HL-60/S4 treated with phorbol 12-myristate 13-acetate at 8.2 ng/mL for 4 days and 3 days (cell line): Measurements from ENCODE around the gene P2RX2.
"Not testable (repeated sequence)": the region's sequence is repeated elsewhere in the genome, so short reads cannot be mapped to it uniquely, and the experiment has no call there.

Experiments used
- in situ Hi-C: fragments of 300-500 bp; cut with MboI; formaldehyde crosslinking; loops from 2 replicates; pipeline ENCODE4 v1.15.0; 2022; ENCODE audit warnings: low sequenced_read_pairs

The P2RX2 gene

DNA sequence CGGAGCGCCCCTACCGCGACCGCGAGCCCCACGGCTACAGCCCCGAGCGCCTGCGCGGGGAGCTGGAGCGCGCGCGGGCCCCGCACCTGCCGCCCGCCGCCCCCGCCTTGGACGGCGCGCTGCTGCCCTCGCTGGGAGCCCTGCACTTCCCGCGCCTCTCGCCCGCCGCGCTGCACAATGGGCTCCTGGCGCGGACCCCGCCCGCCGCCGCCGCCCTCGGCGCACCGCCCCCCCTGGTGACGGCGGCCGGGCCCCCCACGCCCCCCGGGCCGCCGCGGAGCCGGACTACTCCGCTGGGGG is 35.2 kb upstream of the P2RX2 start:
- in situ Hi-C loops, result no loop called here

DNA sequence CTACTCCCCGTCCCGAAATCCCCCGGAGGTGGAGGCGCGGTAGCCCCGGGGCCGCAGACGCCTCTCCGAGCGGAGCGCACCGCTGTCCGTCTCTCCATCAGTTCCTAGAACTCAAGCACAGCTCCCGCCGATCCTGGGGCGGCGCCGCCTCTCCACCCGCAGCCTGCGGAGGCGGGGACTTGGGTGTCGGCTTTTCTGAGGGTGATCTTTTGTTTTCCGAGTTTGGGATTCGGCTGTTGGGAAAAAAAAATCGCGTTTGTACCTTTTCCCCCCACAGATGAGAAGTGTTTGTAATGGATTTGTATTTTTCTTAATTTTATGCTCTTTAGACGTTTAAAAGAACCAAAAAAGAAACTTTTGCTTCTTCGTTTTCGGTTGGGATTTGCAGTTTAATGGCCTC is 34.8 kb upstream of the P2RX2 start:
- in situ Hi-C loops, result no loop called here

DNA sequence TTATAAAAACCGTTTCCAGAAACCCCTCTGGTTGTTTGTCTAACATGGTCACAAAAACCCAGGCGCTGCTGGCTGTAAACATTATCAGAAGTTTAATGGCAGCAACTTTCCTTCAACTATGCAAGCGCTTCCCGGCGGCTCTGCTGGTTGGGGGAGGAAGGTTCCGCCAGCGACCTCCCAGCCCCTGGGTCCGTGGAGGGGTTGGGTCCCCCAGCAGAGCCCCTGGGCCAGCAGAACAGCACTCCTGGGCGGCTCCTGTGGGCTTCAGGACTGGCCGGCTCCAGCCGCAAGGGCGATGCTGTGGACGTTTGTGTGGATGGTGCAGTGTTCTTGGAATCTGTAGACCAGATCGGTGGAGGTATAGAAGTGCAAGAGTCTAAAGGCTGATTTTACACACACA is 34.1 kb upstream of the P2RX2 start:
- in situ Hi-C loops, result no loop called here

DNA sequence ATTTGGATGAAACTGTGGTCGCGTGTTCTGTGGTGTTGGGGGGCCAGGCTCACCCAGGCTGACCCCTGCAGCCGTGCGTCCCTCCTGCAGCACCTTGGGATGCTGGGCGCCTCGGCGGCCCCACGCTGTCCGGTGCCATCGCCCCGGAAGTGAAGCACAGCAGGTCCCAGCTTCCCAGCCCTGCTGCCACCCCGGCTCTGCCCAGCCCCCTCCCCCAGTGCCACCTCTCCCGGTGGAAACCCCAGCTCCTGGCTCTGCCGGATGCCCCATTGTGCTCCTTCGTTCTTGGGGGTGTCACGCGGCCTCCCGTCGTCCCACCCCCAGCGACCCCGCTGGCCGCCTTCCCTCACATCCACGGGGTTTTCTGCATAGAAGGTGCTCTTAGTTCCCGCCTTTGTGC is 33.4 kb upstream of the P2RX2 start:
- in situ Hi-C loops, result no loop called here

DNA sequence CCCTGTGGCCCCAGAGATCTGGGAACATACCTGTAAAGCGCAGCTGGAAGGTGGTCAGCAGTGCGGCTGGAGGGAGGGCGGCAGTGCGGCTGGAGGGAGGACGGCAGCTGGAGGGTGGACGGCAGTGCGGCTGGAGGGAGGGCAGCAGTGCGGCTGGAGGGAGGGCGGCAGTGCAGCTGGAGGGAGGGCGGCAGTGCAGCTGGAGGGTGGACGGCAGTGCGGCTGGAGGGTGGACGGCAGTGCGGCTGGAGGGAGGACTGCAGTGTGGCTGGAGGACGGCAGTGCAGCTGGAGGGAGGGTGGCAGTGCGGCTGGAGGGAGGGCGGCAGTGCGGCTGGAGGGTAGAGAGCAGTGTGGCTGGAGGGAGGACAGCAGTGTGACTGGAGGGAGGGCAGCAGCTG is 31.6 kb upstream of the P2RX2 start:
- in situ Hi-C loops, result no loop called here

DNA sequence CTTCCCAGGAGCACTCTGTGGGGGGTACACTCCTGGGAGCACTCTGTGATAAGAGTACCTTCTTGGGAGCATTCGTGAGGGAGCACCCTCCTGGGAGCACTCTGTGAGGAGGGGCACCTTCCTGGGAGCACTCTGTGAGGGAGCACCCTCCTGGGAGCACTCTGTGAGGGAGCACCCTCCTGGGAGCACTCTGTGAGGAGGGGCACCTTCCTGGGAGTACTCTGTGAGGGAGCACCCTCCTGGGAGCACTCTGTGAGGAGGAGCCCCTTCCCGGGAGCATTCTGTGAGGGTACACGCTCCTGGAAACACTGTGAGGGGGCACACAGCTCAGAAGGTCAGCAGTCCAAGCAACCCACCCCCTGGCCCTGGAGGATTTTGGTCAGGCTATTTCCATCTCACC is 30.8 kb upstream of the P2RX2 start:
- in situ Hi-C loops, result no loop called here

DNA sequence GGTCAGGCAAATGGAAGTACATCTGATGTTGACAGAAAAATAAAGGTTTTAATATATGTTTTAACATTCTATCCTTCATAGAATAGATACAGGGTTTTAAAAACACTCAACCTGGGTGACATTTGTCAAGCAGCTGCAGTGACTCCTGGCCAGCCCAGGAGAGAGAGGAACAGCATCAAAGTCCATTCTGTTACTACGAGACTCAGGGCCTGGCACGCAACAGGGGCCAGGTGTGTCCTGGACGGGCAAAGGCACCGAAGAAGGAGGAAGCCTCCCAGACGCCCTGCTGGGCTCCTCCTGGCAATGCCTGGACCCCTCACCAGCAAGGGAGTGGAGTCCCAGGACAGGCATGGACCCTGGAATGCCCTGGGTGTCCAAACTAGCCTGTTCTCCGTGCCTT is 30.3 kb upstream of the P2RX2 start:
- in situ Hi-C loops, result no loop called here

DNA sequence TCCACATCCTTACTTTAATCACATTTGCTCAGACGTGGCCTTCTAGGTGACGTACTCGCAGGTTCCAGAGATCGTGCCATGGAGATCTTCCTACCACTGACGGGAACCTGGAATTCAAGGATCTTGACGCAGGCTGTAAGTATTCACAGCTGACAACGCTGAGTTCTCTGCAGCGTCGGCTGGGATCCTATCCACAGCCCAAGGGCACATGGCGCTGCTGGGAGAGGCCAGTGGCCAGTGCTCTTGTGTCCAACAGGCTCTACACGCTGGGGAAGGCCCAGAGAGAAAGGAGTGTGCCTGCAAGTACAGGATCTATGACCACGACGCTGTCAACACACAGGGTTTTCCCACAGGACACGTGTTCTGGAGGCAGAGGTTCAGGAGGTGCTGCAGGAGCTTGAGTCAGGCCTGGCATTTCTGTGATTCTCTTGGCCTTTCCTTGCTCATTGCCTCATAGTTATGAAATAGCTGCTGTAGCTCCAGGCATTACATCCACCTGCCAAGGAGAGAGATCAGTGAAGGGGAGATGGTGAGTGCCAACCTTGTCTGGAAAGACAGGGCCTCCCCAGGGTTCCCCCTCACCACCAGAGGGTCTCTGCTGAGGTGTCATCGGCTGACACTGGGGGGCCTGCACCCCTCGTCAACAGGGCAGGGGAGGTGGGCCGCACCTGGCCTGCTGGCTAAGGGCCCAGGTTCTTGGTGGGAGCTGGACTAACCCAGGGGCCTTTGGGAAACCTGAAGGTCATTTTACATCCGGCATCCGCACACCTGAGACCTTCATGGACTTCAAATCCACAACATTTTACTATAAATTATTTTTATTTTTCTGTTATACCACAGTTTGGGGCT is 29.5 kb upstream of the P2RX2 start:
- in situ Hi-C loops, result no loop called here

DNA sequence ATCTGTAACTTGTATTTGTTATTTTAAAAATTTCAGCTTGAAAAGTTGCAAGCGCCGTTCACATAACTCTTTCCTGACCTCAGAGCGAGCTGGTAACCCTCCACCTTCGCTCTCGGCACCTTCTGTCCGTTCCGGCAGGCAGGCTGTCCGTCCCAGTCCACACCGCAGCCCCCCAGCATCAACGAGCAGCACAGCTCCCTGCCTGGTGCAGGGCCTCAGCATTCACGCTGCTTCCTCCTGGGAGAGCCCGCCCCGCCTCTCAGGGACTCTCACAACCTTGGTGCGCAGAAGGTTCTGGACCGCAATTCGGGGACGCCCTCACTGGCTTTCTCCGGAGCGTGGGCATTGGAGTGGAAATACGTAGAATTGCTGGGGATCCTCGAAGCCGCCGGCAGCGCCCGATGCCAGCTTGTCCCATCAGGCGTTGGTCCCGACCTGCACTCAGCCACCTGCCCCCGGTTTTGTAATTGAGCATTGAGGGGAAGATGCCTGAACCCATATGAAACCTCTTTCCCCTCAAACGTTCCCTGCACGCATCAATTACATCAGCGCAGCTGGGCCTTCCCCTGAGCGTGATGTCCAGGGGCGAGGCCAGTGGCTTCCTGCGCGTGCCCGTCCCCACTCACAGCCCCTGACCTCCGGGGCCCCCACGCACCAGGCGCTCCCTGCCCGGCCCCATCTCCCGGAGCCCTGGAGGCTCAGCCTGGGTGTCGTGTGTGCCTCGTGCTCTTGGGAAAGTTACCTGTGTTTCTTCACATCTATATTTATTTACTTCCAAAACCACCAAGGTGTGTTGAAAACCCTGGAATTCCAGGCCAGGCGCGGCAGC is 27.3 kb upstream of the P2RX2 start:
- in situ Hi-C loops, result no loop called here

DNA sequence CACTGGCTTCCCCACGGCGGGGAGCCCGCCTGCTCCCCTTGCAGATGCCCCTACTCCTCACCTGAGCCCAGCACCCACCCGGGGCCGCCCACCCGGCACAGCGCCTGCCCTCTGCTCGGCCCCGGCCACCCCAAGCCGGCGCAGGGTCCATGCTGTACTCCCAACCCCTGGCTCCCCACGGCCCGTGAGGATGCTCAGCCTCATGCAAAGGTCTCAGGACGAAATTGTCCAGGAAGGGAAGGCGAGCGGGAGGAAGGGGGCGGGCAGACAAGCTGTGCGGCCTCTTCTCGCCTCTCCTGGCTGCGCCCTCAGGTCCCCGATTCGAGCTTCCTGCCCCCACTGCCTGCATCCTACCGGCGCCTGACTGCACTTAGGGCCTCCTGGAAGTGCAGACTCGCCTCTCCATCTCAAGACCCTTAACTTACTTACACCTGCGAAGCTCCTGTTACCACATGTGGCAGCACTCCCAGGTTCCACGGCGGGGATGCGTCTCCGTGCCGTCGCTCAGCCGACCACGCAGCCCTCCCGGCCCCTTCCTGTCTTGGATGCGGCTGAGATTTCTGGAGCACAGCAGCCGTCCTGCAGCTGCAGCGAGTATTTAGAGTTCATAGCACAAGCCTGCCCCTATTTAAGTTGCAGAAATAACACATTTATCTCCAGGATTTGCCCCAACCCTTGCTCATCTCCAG is 26.1 kb upstream of the P2RX2 start:
- in situ Hi-C loops, result no loop called here

DNA sequence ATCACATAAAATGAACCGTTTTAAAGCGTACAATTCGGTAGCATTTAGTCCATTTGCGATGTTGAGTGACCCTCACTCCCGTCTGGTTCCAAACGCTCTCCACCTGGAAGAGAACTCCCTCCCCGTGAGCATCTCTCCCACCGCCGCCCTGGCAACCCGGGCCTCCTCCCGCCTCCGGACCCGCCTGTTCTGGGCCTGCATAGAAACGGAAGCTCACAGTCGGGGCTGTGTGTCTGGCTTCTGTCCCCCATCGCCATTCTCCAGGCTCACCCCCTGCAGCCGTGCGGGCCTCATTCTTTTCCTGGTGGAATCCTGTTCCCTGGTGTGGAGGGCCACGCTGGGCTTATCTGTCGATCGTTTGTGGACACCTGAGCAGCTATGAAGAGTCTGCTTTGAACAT is 25.5 kb upstream of the P2RX2 start:
- in situ Hi-C loops, result no loop called here

DNA sequence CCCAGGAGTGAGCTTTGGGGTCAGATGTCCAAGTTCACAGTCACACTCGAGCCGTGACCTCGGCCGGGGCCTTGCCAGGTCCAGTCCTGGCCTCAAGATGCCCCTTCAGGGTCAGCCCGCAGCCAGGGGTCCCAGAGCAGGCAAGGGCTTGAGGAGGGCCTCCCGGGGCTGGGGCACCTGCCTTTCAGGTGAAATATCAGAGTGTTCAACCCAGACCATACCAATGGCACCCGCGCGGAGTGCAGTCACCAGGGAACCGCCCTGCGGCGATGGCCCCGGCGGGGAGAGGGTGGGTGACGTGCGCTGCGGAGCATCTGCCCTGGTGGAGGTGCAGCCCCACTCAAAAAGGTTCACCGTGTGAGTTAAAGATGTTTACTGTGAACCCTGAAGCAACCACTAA is 25.1 kb upstream of the P2RX2 start:
- in situ Hi-C loops, result no loop called here

DNA sequence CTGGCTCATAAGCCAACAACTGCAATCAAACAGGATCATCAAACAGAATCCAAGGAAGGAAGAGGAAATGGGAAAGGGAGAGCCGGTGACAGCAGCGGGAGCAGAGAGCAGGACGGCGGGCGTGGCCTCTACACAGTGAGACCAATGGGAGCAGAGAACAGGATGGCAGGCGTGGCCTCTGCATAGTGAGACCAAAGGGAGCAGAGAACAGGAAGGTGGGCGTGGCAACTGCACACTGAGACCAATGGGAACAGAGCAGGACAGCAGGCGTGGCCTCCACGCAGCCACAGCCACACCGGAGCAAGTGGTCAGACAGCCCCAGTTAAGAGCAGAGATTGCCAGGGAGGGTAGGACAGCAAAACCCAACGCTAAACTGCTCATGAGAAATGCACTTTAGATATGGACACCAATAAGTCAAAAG is 24.6 kb upstream of the P2RX2 start:
- in situ Hi-C loops, result no loop called here

DNA sequence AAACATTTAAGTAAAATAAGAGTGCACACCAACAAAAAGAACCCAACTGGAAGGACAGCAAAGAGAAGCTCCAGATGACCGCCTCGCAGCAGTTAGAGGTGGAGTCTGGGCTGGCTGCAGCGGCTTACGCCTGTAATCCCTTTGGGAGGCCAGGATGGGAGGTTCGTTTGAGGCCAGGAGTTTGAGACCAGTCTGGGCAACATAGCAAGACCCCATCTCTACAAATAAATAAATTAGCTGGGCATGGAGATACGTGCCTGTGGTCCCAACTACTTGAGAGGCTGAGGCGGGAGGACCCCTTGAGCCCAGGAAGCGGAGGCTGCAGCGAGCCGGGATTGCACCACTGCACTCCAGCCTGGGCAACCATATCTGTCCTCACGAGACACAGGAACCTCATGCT is 23.4 kb upstream of the P2RX2 start:
- in situ Hi-C loops, result no loop called here

DNA sequence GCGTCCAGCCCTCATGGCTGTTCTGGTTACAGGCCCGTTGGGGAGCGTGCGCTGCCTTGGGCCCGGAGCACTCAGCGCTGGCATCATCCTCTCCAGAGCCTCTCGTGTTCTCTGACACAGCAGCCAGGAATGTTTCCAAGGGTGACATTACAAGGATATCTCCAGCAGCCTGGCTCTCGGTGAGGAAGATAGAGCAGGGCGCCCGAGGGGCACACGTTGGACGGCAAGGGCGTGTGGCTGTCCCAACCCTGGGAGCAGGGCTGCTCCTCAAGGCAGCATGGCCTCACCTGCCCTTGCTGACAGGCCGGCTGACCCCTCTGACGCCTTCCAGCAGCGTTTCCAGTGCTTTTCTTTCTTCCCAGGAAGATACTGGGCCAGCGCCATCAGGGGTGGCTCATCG is 22.6 kb upstream of the P2RX2 start:
- in situ Hi-C loops, result no loop called here

DNA sequence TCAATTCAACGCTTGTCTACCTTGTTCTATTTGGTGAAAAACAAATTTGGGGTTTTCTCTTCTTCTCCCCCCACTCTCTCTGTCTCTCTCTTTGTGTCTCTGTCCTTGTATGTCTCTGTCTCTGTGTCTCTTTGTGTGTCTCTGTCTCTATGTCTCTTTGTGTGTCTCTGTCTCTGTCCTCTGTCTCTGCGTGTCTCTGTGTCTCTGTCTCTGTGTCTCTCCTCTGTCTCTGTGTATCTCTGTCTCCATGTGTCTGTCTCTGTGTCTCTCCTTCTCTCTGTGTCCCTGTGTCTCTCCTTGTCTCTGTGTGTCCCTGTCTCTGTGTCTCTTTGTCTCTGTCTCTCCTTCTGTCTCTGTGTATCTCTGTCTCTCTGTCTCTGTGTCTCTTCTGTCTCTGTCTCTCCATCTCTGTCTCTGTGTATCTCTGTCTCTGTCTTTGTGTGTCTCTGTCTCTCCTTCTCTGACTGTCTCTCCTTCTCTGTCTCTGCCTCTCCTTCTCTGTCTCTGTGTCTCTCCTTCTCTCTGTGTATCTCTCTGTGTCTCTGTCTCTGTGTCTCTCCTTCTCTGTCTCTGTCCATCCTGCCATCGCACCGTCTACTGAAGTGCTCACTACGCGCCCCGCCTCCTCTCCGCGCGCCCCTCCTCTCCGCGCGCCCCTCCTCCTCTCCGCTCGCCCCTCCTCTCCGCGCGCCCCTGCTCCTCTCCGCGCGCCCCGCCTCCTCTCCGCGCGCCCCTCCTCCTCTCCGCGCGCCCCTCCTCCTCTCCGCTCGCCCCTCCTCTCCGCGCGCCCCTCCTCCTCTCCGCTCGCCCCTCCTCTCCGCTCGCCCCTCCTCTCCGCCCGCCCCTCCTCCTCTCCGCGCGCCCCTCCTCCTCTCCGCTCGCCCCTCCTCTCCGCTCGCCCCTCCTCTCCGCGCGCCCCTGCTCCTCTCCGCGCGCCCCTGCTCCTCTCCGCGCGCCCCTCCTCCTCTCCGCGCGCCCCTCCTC is 21.0 kb upstream of the P2RX2 start:
- in situ Hi-C loops, result no loop called here

DNA sequence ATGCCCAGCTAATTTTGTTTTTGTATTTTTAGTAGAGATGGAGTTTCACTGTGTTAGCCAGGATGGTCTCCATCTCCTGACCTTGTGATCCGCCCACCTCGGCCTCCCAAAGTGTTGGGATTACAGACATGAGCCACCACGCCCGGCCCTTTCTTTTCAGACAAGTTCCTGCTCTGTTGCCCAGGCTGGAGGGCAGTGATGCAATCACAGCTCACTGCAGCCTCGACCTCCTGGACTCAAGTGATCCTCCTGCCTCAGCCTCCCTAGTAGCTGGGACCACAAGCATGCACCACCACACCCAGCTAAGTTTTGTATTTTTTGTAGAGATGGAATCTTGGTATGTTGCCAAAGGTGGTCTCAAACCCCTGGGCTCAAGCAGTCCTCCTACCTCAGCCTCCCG is 19.1 kb upstream of the P2RX2 start:
- in situ Hi-C loops, result not testable (repeated sequence)

DNA sequence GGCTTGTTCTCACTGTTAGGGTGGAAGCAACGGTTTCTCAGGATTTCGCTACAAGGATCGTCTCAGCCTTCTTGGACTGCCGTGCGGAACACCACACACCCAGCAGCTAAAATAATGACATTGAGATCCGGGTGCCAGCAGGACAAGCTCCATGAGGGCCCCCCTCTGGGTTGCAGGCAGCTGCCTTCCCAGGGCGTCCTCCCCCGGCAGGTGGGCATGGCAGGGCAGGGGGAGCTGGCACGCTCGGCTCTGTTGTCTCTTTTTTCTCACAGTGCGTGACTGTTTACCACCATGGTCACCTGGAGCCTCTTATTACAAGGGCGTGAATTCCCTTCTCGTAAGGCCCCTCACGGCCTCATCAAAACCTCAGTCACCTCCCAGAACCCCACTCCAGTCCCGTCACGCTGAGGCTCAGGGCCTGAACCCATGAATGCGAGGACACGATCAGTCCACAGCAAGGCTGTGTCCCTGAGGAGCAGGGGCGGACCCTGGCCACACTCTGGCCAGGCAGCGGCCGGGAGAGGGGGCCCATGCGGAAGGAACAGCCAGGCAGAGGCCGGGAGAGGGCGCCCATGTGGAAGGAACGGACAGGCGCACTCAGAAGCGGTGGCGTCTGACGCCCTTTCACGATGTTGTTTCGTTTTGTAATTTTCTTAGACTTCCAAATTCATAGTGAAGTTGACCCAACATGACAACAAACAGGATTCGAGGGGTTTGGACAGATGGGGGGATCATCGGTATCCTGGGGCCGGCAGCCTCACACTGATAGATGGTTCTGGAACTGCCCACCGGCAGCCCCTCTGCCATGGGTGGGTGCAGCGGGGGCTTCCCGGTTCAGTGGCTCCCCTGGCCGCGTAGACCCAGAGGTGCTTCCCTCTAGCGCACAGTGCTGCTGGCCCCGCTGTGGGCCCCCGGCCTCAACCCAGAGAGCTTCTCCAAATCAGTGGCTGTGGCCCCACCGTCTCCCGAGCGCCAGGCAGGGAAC is 18.2 kb upstream of the P2RX2 start:
- in situ Hi-C loops, result no loop called here

DNA sequence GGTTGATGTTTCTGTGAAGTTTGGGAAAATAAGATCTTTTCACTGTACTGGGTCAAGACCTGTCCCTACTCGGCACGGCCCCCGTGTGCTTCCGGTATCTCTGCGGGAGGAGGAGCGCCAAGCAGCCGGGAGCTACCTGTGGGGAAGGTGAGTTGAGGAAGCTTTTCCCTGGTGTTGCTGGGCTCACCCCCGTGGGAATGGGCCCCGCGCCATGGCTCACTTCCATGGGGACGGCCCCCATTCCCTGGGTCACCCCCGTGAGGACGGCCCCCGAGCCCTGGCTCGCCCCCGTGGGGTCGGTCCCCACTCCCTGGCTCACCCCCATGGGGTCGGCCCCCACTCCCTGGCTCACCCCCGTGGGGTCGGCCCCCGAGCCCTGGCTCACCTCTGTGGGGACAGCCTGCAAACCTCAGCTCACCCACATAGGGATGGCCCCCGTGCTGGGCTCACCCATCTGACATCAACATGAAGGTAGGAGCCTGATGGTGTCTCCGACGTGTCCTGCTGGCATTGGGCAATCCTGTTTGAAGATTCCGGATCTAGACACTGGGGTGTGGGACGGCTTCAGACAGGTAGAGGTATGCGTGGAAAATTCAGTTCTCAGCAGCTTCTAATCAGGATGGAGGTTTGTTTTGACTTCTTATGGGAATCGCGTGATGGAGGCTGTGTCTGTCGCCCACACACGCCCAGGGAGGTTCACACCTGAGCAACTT is 17.2 kb upstream of the P2RX2 start:
- in situ Hi-C loops, result no loop called here
